SH-SY5Y (cell line): ENCODE results near the gene FAM83B.

Experiments used
- GATA2 ChIP-seq: IDR thresholded peaks from 2 replicates; pipeline ENCODE4 v1.6.1; 2011; ENCODE audit warnings: mild to moderate bottlenecking, low read depth, low read length
- GATA3 ChIP-seq: IDR thresholded peaks from 2 replicates; pipeline ENCODE4 v1.6.1; 2011; ENCODE audit warnings: low read depth, mild to moderate bottlenecking, low read length, moderate library complexity

DNA sequence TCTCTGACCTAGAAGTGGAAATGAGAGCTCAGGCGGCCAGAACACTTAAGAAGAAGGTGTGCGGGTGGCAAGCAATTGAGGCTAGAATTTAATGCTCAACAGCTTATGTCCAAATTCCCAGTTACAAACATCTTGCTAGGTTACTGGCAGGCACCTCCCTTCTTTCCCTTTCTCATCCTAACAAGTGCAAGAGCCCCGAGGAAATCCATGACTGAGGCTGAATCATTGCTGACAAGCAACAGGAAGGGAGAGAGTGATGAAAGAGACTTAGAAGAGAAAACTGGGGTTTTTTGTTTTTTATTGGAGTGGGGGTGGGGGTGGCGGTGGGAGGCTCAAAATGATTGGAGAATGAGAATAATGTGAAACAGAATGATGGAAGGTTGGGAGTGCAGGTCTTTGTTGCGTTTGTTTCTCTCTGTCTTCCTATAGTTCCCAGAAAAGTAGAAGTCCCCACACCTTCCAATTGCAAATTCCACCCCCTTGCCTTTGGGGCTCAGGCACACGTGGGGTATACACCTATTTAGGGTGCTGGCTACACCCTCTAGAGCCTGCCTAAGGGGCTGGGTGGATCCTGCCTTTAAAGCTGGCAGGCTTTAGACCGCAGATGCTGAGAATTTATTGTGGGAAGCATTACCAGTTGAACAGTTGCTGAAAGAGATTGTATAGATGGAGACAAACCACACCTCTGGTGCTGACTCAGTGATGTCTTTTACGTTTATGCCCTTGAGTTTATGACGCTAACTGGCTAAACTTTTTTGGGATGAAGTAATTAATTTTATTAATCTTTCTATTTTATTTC is 1.4 kb downstream of the FAM83B start:
- TF ChIP-seq GATA2 (no peak), GATA3 (no peak)
